ENCODE results near the gene AUTS2. TPM values are rescaled to one million over a fixed set of nuclear protein-coding genes. Genes with fewer than 3 reads are reported as not detected.

Gene AUTS2
- total RNA-seq, 1 donor from 2014 or later: 53.0 TPM

DNA sequence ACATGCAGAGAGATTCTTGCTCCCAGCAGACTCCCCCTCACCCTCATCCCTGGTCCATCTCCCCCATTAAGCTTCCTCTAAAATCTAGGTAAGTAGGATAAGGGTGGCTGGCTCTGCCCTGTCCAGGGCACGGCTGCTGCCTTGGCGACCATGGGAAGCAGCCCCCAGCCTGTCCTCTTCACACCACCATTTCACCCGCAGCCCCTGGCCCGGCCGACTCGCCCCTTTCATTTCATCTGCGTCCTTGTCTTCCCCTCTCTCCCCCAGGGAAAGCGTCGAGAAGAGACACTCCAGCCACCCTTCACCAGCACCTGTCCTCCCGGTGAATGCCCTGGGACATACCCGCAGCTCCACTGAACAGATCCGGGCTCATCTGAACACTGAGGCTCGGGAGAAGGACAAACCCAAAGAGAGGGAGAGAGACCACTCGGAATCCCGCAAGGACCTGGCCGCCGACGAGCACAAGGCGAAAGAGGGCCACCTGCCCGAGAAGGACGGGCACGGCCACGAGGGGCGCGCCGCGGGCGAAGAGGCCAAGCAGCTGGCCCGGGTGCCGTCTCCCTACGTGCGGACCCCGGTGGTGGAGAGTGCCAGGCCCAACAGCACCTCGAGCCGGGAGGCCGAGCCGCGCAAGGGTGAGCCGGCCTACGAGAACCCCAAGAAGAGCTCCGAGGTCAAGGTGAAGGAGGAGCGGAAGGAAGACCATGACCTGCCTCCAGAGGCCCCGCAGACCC is 1191.4 kb downstream of the AUTS2 start:
- Histone ChIP-seq H3K9me3 (no peaks in the 10 kb centered on the region), H3K27ac (no peak overlapping the region), H3K36me3 (peaks cover 0 to 42% of the 10 kb centered on the region in 2 donors), H3K27me3 (no peaks in the 10 kb centered on the region), H3K4me3 (no peak overlapping the region), H3K4me1 (no peaks in the 10 kb centered on the region)
- DNase-seq (ENCODE audit: extremely low spot score in 2 of 2): no peak
- TF ChIP-seq POLR2A (IDR thresholded peaks at IDR 0.05): no peak
- TF ChIP-seq, protein P1, sequence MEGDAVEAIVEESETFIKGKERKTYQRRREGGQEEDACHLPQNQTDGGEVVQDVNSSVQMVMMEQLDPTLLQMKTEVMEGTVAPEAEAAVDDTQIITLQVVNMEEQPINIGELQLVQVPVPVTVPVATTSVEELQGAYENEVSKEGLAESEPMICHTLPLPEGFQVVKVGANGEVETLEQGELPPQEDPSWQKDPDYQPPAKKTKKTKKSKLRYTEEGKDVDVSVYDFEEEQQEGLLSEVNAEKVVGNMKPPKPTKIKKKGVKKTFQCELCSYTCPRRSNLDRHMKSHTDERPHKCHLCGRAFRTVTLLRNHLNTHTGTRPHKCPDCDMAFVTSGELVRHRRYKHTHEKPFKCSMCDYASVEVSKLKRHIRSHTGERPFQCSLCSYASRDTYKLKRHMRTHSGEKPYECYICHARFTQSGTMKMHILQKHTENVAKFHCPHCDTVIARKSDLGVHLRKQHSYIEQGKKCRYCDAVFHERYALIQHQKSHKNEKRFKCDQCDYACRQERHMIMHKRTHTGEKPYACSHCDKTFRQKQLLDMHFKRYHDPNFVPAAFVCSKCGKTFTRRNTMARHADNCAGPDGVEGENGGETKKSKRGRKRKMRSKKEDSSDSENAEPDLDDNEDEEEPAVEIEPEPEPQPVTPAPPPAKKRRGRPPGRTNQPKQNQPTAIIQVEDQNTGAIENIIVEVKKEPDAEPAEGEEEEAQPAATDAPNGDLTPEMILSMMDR (IDR thresholded peaks at IDR 0.05): no peak
- TF ChIP-seq POLR2AphosphoS5 (IDR thresholded peaks at IDR 0.05; ENCODE audit: insufficient read depth in 1 of 2, low read depth in 1 of 2): no peak
- intact Hi-C loops (cut with DNase I): no loop called here

DNA sequence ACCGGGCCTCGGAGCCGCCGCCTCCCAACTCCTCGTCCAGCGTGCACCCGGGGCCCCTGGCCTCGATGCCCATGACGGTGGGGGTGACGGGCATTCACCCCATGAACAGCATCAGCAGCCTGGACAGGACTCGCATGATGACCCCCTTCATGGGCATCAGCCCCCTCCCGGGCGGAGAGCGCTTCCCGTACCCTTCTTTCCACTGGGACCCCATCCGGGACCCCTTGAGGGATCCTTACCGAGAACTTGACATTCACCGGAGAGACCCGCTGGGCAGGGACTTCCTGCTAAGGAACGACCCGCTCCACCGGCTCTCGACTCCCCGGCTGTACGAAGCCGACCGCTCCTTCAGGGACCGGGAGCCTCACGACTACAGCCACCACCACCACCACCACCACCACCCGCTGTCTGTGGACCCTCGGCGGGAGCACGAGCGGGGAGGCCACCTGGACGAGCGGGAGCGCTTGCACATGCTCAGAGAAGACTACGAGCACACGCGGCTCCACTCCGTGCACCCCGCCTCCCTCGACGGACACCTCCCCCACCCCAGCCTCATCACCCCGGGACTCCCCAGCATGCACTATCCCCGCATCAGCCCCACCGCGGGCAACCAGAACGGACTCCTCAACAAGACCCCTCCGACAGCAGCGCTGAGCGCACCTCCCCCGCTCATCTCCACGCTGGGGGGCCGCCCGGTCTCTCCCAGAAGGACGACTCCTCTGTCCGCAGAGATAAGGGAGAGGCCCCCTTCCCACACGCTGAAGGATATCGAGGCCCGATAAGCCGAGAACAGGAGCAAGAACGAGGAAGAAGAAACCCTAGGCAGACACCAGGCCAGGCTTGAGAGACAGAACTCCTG is 1192.2 kb downstream of the AUTS2 start:
- Histone ChIP-seq H3K9me3 (no peaks in the 10 kb centered on the region), H3K36me3 (peaks cover 0 to 39% of the 10 kb centered on the region in 2 donors), H3K4me1 (no peaks in the 10 kb centered on the region), H3K4me3 (no peak overlapping the region), H3K27me3 (no peaks in the 10 kb centered on the region), H3K27ac (no peak overlapping the region)
- intact Hi-C loops (cut with DNase I): no loop called here
- DNase-seq (ENCODE audit: extremely low spot score in 2 of 2): no peak
- no peak for TF ChIP-seq POLR2A (IDR thresholded peaks at IDR 0.05)
- TF ChIP-seq, protein P1 (IDR thresholded peaks at IDR 0.05): no peak
- no peak for TF ChIP-seq POLR2AphosphoS5 (IDR thresholded peaks at IDR 0.05; ENCODE audit: insufficient read depth in 1 of 2, low read depth in 1 of 2)

DNA sequence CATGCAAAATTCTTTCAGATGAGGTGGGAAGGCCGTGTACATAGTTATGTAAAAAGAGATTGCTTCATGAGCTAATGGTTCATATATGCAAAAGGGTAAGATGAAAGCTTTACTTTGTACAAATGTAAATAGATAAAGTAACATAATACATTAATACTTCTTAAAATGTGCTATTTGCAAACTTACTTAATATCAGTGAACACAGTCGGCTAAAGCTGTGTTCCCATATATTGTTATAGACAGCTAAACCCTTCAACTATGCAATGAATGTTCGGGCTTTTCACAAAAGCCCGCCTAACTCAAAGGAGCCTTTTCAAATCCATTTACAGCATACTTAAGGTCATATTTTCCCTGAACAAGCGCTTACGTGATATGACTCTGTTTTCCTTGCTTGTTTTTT is 1193.1 kb downstream of the AUTS2 start:
- DNase-seq (ENCODE audit: extremely low spot score in 2 of 2): no peak
- Histone ChIP-seq H3K27me3 (no peaks in the 10 kb centered on the region), H3K4me1 (no peaks in the 10 kb centered on the region), H3K27ac (no peak overlapping the region), H3K9me3 (no peaks in the 10 kb centered on the region), H3K36me3 (peaks cover 0 to 30% of the 10 kb centered on the region in 2 donors), H3K4me3 (no peak overlapping the region)
- intact Hi-C loops (cut with DNase I): no loop called here
- no peak for TF ChIP-seq POLR2AphosphoS5 (IDR thresholded peaks at IDR 0.05; ENCODE audit: insufficient read depth in 1 of 2, low read depth in 1 of 2)
- no peak for TF ChIP-seq POLR2A (IDR thresholded peaks at IDR 0.05)

DNA sequence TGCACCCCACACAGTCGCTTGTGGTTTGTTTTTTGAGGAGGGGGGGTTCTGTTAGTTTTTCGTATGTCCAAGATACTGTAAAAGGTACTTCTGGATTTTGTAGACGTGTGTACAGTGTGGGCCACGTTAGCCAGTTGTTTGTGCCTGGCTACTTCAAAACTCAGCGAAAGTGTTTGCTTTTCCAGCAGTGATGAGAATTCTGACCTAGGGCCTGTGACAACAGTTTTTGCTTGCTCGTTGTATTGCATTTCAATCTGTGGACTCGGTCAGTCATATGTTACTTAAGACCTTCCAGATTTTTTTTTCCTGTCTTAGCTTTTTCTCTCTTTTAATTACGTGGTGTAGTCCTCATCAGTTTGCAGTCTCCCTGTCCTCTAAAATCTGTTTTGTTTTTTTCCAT is 1194.8 kb downstream of the AUTS2 start:
- Histone ChIP-seq H3K4me1 (no peaks in the 10 kb centered on the region), H3K27me3 (no peaks in the 10 kb centered on the region)
- no peak for DNase-seq (ENCODE audit: extremely low spot score in 2 of 2)

DNA sequence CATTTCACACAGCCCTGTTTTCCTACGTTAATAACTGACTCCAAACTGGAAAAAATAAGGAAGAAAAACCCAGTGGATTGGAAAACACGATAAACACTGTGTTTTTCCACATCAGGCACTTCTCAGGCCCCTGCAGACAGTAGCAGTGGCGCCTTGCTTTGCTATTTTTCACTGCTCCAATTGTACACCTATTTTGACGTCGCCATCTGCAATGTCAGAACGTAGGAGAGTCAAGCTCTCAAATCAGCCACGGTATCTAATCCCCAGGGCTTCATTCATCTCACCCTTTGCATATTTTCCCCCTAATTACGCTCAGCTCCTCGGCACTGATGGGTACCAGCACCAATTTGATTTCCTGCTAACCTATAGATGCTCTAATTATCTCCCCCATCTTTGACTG is 1195.5 kb downstream of the AUTS2 start:
- Histone ChIP-seq H3K9me3 (no peaks in the 10 kb centered on the region), H3K36me3 (peaks cover 0 to 15% of the 10 kb centered on the region in 2 donors), H3K27ac (no peak overlapping the region), H3K4me3 (no peak overlapping the region), H3K27me3 (no peaks in the 10 kb centered on the region), H3K4me1 (no peaks in the 10 kb centered on the region)
- no peak for DNase-seq (ENCODE audit: extremely low spot score in 2 of 2)
- intact Hi-C loops (cut with DNase I): no loop called here
- no peak for TF ChIP-seq POLR2AphosphoS5 (IDR thresholded peaks at IDR 0.05; ENCODE audit: insufficient read depth in 1 of 2, low read depth in 1 of 2)
- TF ChIP-seq, protein P1 (IDR thresholded peaks at IDR 0.05): no peak
- TF ChIP-seq POLR2A (IDR thresholded peaks at IDR 0.05): no peak

More for the DNA sequence above, 1194.8 kb downstream of the AUTS2 start:
- H3K4me3 ChIP-seq: no peak overlapping the region
- no peak for TF ChIP-seq POLR2AphosphoS5 (IDR thresholded peaks at IDR 0.05; ENCODE audit: insufficient read depth in 1 of 2, low read depth in 1 of 2)
- TF ChIP-seq, protein P1 (IDR thresholded peaks at IDR 0.05): no peak
- H3K36me3 ChIP-seq: peaks cover 0 to 15% of the 10 kb centered on the region in 2 donors
- H3K9me3 ChIP-seq: no peaks in the 10 kb centered on the region
- H3K27ac ChIP-seq: no peak overlapping the region
- intact Hi-C loops (cut with DNase I): no loop called here

Data from vagina (tissue), 2 donors.